Endodermal cell (in vitro differentiated cells): ENCODE measurements around the gene MIPEP. TPM values are rescaled to one million over a fixed set of nuclear protein-coding genes. Genes with fewer than 3 reads are reported as not detected.

Source experiments
- DNase-seq: peaks from one replicate; pipeline ENCODE4 v3.0.0-alpha.2; 2017
- H3K27ac ChIP-seq: 2 replicates; pipeline ENCODE4 v1.5.1; 2013; ENCODE audit warnings: mild to moderate bottlenecking, low read depth, low read length, moderate library complexity
- H3K27me3 ChIP-seq: 2 replicates; pipeline ENCODE4 v1.6.1; 2013; ENCODE audit warnings: mild to moderate bottlenecking, low read length, moderate library complexity; ENCODE audit not compliant: insufficient read depth, control insufficient read depth, poor library complexity, severe bottlenecking
- H3K36me3 ChIP-seq: 2 replicates; pipeline ENCODE4 v1.7.0; 2013; ENCODE audit warnings: mild to moderate bottlenecking, low read length, moderate library complexity; ENCODE audit not compliant: control insufficient read depth, insufficient read depth
- H3K4me1 ChIP-seq: one replicate; pipeline ENCODE4 v1.7.0; 2013; ENCODE audit warnings: low read length; ENCODE audit not compliant: control insufficient read depth, insufficient read depth
- H3K4me3 ChIP-seq: 2 replicates; pipeline ENCODE4 v1.5.1; 2013; ENCODE audit warnings: mild to moderate bottlenecking, low read length, moderate library complexity
- H3K9ac ChIP-seq: 2 replicates; pipeline ENCODE4 v1.6.1; 2013; ENCODE audit warnings: mild to moderate bottlenecking, low read length, moderate library complexity; ENCODE audit not compliant: poor library complexity, severe bottlenecking; ENCODE audit errors: extremely low read depth
- H3K9me3 ChIP-seq: 2 replicates; pipeline ENCODE4 v1.6.1; 2013; ENCODE audit warnings: mild to moderate bottlenecking, low read length, moderate library complexity; ENCODE audit not compliant: control insufficient read depth
- H3K27ac Mint-ChIP-seq: 2 replicates; pipeline ENCODE4 v1.8.0; 2020; ENCODE audit warnings: mixed read lengths
- H3K27me3 Mint-ChIP-seq: 2 replicates; pipeline ENCODE4 v1.8.0; 2021; ENCODE audit warnings: mild to moderate bottlenecking, mixed read lengths; ENCODE audit not compliant: insufficient read depth
- H3K36me3 Mint-ChIP-seq: 2 replicates; pipeline ENCODE4 v1.8.0; 2020; ENCODE audit warnings: low read depth, mixed read lengths
- H3K4me1 Mint-ChIP-seq: 2 replicates; pipeline ENCODE4 v1.8.0; 2020; ENCODE audit warnings: mixed read lengths
- H3K4me3 Mint-ChIP-seq: 2 replicates; pipeline ENCODE4 v1.8.0; 2020; ENCODE audit warnings: mild to moderate bottlenecking, moderate library complexity, mixed read lengths
- H3K9me3 Mint-ChIP-seq: 2 replicates; pipeline ENCODE4 v1.8.0; 2020; ENCODE audit warnings: mild to moderate bottlenecking, mixed read lengths
- WGBS, 2 experiments: methylation state at CpG; one replicate each; pipeline versions ENCODE4 v1.1.5 to v1.1.7; 2013; ENCODE audit warnings: missing lambda C conversion rate in 2 of 2, mixed read lengths in 1 of 2; ENCODE audit not compliant: insufficient coverage in 1 of 2, insufficient read length in 1 of 2; 5-methylcytosine and 5-hydroxymethylcytosine counted together
- total RNA-seq, 2 donors: library from RNA; stranded (reverse); fragmentation: NEBNext Ultra II Directional in 1 of 2; extraction: Animal tissue kit (Norgen Biotek cat#: 25700) in 1 of 2; gene quantifications; 2 replicates in 1 of 2; 3 replicates in 1 of 2; pipeline ENCODE4 v1.2.1, GENCODE V29; 2021
- TF ChIP-seq, protein P1 (sequence below): fragments of 200-600 bp; sonication (generic); conservative IDR thresholded peaks from 2 replicates; pipeline ENCODE4 v1.5.0; 2021; ENCODE audit warnings: antibody characterized with exemption, mild to moderate bottlenecking

The MIPEP gene
- total RNA-seq, 2 donors from 2014 or later: 23.1 to 23.9 TPM

DNA sequence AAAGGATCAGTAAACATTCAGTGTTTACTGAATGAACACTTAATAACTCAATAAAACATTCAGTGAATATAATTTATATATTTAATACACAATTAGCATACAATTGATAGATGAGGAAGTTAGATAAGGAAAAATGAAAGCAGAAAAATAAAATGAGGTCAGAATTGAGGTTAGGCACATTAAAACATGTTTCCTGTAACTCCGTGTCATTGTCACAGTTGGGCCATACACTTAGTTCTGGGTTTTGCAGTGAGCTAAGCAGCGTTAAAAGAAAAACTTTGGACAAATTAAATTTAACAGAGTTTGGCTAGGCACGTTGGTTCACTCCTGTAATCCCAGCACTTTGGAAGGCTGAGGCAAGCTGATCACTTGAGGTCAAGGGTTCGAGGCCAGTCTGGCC, 71.4 kb downstream of the MIPEP start:
- no peak overlapping the region for H3K27ac Mint-ChIP-seq
- H3K4me1 ChIP-seq: no peaks in the 10 kb centered on the region
- H3K9me3 Mint-ChIP-seq: no peaks in the 10 kb centered on the region
- H3K4me3 ChIP-seq: no peak overlapping the region
- no peak for DNase-seq
- H3K27ac ChIP-seq: no peak overlapping the region
- H3K36me3 ChIP-seq: no peaks in the 10 kb centered on the region
- no peaks in the 10 kb centered on the region for H3K27me3 Mint-ChIP-seq
- H3K9ac ChIP-seq: no peak overlapping the region
- no peaks in the 10 kb centered on the region for H3K4me1 Mint-ChIP-seq
- no peaks in the 10 kb centered on the region for H3K9me3 ChIP-seq
- H3K4me3 Mint-ChIP-seq: no peak overlapping the region
- TF ChIP-seq, protein P1, sequence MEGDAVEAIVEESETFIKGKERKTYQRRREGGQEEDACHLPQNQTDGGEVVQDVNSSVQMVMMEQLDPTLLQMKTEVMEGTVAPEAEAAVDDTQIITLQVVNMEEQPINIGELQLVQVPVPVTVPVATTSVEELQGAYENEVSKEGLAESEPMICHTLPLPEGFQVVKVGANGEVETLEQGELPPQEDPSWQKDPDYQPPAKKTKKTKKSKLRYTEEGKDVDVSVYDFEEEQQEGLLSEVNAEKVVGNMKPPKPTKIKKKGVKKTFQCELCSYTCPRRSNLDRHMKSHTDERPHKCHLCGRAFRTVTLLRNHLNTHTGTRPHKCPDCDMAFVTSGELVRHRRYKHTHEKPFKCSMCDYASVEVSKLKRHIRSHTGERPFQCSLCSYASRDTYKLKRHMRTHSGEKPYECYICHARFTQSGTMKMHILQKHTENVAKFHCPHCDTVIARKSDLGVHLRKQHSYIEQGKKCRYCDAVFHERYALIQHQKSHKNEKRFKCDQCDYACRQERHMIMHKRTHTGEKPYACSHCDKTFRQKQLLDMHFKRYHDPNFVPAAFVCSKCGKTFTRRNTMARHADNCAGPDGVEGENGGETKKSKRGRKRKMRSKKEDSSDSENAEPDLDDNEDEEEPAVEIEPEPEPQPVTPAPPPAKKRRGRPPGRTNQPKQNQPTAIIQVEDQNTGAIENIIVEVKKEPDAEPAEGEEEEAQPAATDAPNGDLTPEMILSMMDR: no peak
- peaks cover 2% of the 10 kb centered on the region for H3K36me3 Mint-ChIP-seq
- H3K27me3 ChIP-seq: no peaks in the 10 kb centered on the region
- WGBS, 2 experiments: 94 to 97% methylated on average over 4 of the region's 4 CpGs

DNA sequence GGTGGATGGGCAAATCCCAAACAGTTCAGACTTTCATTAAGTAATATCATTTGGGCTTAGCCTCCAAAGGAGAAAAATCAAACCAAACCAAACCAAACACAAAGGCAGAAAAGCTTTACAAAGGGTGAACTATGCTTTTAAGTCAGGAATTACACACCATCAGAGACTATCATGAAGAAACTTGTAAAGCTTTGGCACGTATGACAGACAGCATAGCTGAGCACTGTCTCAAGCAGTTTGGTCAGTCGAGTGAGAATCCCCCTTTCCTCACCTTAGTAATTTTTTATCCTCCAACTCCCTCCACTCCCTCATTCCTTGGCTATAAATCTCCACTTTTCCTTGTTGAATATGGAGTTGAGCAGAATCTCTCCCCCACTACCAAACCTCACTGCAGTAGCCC, 72.1 kb downstream of the MIPEP start:
- Mint-ChIP-seq H3K36me3 (peaks cover 2% of the 10 kb centered on the region), H3K4me3 (no peak overlapping the region), H3K27ac (no peak overlapping the region), H3K9me3 (no peaks in the 10 kb centered on the region), H3K27me3 (no peaks in the 10 kb centered on the region), H3K4me1 (no peaks in the 10 kb centered on the region)
- no peaks in the 10 kb centered on the region for H3K36me3 ChIP-seq
- H3K4me1 ChIP-seq: no peaks in the 10 kb centered on the region
- no peak overlapping the region for H3K4me3 ChIP-seq
- H3K27me3 ChIP-seq: no peaks in the 10 kb centered on the region
- WGBS, 2 experiments: 94 to 96% methylated on average over 2 of the region's 2 CpGs
- H3K9me3 ChIP-seq: no peaks in the 10 kb centered on the region
- no peak for DNase-seq
- no peak overlapping the region for H3K27ac ChIP-seq
- no peak overlapping the region for H3K9ac ChIP-seq
- TF ChIP-seq, protein P1: no peak

DNA sequence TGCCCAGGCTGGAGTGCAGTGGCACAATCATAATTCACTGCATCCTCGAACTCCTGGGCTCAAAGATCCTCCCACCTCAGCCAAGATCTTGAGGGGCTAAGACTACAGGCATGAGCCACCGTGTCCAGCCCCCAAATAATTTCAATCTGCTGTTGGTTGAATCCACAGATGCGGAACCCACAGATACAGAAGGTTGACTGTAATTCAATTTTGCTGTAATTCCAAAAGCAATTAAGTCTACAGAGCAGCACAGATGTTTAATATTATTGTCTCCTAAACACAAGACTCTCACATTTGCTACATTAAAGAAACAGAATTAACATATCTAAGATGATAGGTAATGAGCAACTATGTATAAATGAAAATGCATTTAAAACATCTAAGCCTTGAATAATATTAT, 75.6 kb downstream of the MIPEP start:
- Histone ChIP-seq H3K9me3 (no peaks in the 10 kb centered on the region), H3K4me1 (no peaks in the 10 kb centered on the region), H3K27me3 (no peaks in the 10 kb centered on the region), H3K9ac (no peak overlapping the region), H3K27ac (no peak overlapping the region), H3K36me3 (no peaks in the 10 kb centered on the region), H3K4me3 (no peak overlapping the region)
- WGBS, 2 experiments: 90% methylated on average over 3 of the region's 3 CpGs; no CpG with 5 or more reads in 1 of the 2 experiments
- Mint-ChIP-seq H3K9me3 (no peaks in the 10 kb centered on the region), H3K27ac (no peak overlapping the region), H3K4me1 (no peaks in the 10 kb centered on the region), H3K36me3 (peaks cover 3% of the 10 kb centered on the region), H3K27me3 (no peaks in the 10 kb centered on the region), H3K4me3 (no peak overlapping the region)
- DNase-seq: no peak
- TF ChIP-seq, protein P1: no peak
